Pancreas (tissue), 10 donors: ENCODE results near the gene GDF10. TPM values are rescaled to one million over a fixed set of nuclear protein-coding genes. Genes with fewer than 3 reads are reported as not detected.
A peak's percentile ranks its signal among the peaks of the same experiment; 100 is the strongest.

Experiments used
- ATAC-seq, 4 donors: fragments of 200-7000 bp; cut with Tn5 transposase; one replicate each; pipeline versions ENCODE4 v1.8.0 to v1.9.1; 2020; ENCODE audit warnings: mild to moderate bottlenecking in 4 of 4, moderate library complexity in 4 of 4
- DNase-seq, 6 donors: peaks; one replicate each; pipeline ENCODE4 v3.0.0-alpha.2; 2020
- FAIRE-seq: peaks from 2 replicates; lab custom pipeline; 2012; peaks lifted over from hg19 to GRCh38; lab: Jason Lieb, UNC
- H3K27ac ChIP-seq, 4 donors: fragments of 200-600 bp; sonication (generic); 1 replicate in 3 of 4; 2 replicates in 1 of 4; pipeline versions ENCODE4 v1.5.0 to v1.8.0; 2020
- H3K27me3 ChIP-seq, 4 donors: fragments of 200-600 bp; one replicate each; pipeline ENCODE4 v1.8.0; 2021
- H3K36me3 ChIP-seq, 3 donors: fragments of 200-600 bp; sonication (generic) in 1 of 3; one replicate each; pipeline versions ENCODE4 v1.5.0 to v1.8.0; 2020 to 2021
- H3K4me1 ChIP-seq, 3 donors: fragments of 200-600 bp; one replicate each; pipeline ENCODE4 v1.8.0; 2021
- H3K4me3 ChIP-seq, 4 donors: fragments of 200-600 bp; sonication (generic) in 2 of 4; one replicate each; pipeline versions ENCODE4 v1.5.0 to v1.8.0; 2020 to 2021
- H3K9me3 ChIP-seq, 4 donors: fragments of 200-600 bp; one replicate each; pipeline ENCODE4 v1.8.0; 2021
- WGBS, 2 donors: extraction: QIAGEN DNeasy Blood & Tissue Kit; methylation state at CpG; one replicate each; pipeline ENCODE4 v1.1.7; 2013; 5-methylcytosine and 5-hydroxymethylcytosine counted together
- intact Hi-C, 3 donors: fragments of 100-400 bp; cut with DNase I; formaldehyde crosslinking; loops; one replicate each; pipeline versions ENCODE4 v1.11.1 to v1.14.2; 2022
- polyA plus RNA-seq, 2 donors: library from polyadenylated mRNA; stranded (reverse); fragments of 200-250 nt; gene quantifications; one replicate each; pipeline ENCODE4 v1.2.3, GENCODE V29; 2013
- total RNA-seq, 6 donors: library from RNA; stranded (reverse); fragmentation: NEBNext Ultra II Directional in 4 of 6; extraction: Animal tissue kit (Norgen Biotek cat#: 25700) in 4 of 6; gene quantifications; one replicate each; pipeline versions ENCODE4 v1.2.1 to v1.2.4, GENCODE V29; 2021 to 2023
- TF ChIP-seq, protein P1 (sequence below), 4 donors: fragments of 200-600 bp; sonication (generic) in 3 of 4; IDR thresholded peaks; one replicate each; pipeline versions ENCODE4 v1.5.0 to v1.8.0; 2021; ENCODE audit warnings: antibody characterized with exemption in 4 of 4
- donor health status: healthy with polysubstance abuse.
- donor health status: DM: no; HTN: no; CAD: no; lungs with moderate emphysema.
- donor health status: DM: no; HTN: no; CAD: no.
- donor health status: control.
- donor health status: control.
- donor health status: Bipolar disorder and iron deficiency.
- donor health status: DM: yes; HTN: yes; CAD: no.
- donor health status: DM: no; HTN: no; CAD: no.
- donor health status: DM: no; HTN: no; CAD: no.
- donor health status: DM: yes; HTN: yes; CAD: no.

The GDF10 gene
- total and polyA plus RNA-seq, 8 donors: 2.0 to 13.7 (median 8.8) TPM

GRCh38 chr10:47326306-47326926 is 26.4 kb downstream of the GDF10 start:
- Histone ChIP-seq H3K36me3 (no peaks in the 10 kb centered on the region), H3K4me1 (no peaks in the 10 kb centered on the region), H3K9me3 (no peaks in the 10 kb centered on the region), H3K27ac (no peak overlapping the region), H3K27me3 (no peaks in the 10 kb centered on the region), H3K4me3 (no peak overlapping the region)
- TF ChIP-seq, protein P1, sequence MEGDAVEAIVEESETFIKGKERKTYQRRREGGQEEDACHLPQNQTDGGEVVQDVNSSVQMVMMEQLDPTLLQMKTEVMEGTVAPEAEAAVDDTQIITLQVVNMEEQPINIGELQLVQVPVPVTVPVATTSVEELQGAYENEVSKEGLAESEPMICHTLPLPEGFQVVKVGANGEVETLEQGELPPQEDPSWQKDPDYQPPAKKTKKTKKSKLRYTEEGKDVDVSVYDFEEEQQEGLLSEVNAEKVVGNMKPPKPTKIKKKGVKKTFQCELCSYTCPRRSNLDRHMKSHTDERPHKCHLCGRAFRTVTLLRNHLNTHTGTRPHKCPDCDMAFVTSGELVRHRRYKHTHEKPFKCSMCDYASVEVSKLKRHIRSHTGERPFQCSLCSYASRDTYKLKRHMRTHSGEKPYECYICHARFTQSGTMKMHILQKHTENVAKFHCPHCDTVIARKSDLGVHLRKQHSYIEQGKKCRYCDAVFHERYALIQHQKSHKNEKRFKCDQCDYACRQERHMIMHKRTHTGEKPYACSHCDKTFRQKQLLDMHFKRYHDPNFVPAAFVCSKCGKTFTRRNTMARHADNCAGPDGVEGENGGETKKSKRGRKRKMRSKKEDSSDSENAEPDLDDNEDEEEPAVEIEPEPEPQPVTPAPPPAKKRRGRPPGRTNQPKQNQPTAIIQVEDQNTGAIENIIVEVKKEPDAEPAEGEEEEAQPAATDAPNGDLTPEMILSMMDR (IDR thresholded peaks at IDR 0.05): no peak
- WGBS, 2 donors: 70 to 75% methylated on average over 5 of the region's 5 CpGs
- peak in 1 of 4 donors; percentile 38 for ATAC-seq
- no peak for FAIRE-seq
- intact Hi-C loops: loop anchor here in 1 of 3 donors (10.0 kb wide), 1 partner anchor 292 kb away; no protein-coding TSS in a partner anchor
- no peak for DNase-seq

DNA sequence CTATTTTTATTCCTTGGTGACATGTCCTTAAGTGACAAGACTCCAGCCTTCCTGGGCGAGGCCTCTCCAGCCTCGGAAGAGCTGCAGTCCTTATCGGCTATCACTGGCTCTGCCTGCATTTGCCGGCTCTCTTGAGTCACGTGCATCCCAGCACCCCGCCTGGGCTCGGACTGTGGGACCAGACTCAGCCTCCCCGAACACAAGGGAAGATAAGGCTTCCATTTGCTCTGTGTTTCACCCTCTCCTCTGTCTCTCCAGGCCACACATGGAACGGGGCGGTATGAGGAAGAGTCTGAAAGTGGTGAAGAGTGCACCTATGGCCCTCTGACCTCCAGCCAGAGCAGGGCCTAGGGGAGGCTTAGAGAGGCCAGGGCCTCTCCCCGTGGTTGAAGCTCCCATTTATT is 26.9 kb downstream of the GDF10 start:
- H3K27ac ChIP-seq: no peak overlapping the region
- intact Hi-C loops: loop anchor here in 1 of 3 donors (10.0 kb wide), 1 partner anchor 292 kb away; no protein-coding TSS in a partner anchor
- H3K4me3 ChIP-seq: no peak overlapping the region
- H3K4me1 ChIP-seq: no peaks in the 10 kb centered on the region
- ATAC-seq: no peak
- DNase-seq: no peak
- no peak for FAIRE-seq
- WGBS, 2 donors: 81 to 88% methylated on average over 11 of the region's 11 CpGs
- TF ChIP-seq, protein P1 (IDR thresholded peaks at IDR 0.05): no peak
- no peaks in the 10 kb centered on the region for H3K9me3 ChIP-seq
- H3K27me3 ChIP-seq: no peaks in the 10 kb centered on the region
- H3K36me3 ChIP-seq: no peaks in the 10 kb centered on the region

DNA sequence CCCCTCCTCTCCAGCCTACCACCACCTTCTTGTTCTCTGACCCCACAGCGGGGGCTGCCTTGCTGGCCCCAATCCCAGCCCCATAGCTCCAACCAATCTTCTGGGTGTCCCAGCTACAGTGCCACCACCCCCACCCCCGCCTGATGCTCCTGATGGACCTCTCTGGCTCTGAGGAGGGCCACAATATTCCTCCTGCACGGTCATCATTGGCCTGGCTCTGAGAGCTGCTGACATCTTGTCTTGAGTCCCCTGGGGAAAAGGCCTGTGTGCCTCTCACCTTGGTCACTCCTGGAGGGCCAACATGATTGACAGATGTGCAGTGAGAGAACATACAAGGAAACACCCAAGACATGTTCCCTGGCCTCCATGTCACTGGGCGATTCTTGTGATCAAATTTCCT is 29.9 kb downstream of the GDF10 start:
- TF ChIP-seq, protein P1 (IDR thresholded peaks at IDR 0.05): no peak
- no peaks in the 10 kb centered on the region for H3K9me3 ChIP-seq
- H3K27me3 ChIP-seq: no peaks in the 10 kb centered on the region
- no peak for DNase-seq
- FAIRE-seq: no peak
- no peak overlapping the region for H3K4me3 ChIP-seq
- intact Hi-C loops: loop anchor here in 1 of 3 donors (10.0 kb wide), 1 partner anchor 295 kb away; no protein-coding TSS in a partner anchor
- no peak for ATAC-seq
- H3K4me1 ChIP-seq: no peaks in the 10 kb centered on the region
- 88 to 90% methylated on average over 4 of the region's 4 CpGs for WGBS, 2 donors
- no peak overlapping the region for H3K27ac ChIP-seq
- H3K36me3 ChIP-seq: no peaks in the 10 kb centered on the region

DNA sequence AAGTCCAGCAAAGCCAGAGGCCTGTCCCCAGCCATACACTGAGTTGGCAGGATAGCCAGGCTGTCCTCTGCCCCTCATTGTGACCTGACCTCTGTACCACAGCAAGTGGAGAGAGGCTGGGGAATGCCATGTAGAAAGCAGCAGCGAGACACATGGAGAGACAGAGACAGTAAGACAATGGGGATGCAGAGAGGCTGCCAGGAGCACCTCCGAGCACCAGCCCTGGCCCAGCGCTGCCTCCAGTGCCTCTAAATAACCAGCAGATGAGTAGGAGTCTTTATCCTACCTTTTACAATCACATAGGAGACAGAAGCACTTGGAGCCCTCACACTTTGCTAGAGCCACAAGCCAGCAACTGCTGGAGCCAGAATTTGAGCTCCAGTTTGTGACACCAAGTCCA is 30.4 kb downstream of the GDF10 start:
- intact Hi-C loops: no loop called here
- DNase-seq (no peak), FAIRE-seq (no peak), ATAC-seq (peak in 3 of 4 donors; percentile 6 to 31 (median 18))
- H3K27me3 ChIP-seq: no peaks in the 10 kb centered on the region
- no peak overlapping the region for H3K4me3 ChIP-seq
- TF ChIP-seq, protein P1 (IDR thresholded peaks at IDR 0.05): no peak
- 90% methylated on average over 3 of the region's 3 CpGs for WGBS, 2 donors
- no peaks in the 10 kb centered on the region for H3K36me3 ChIP-seq
- H3K4me1 ChIP-seq: no peaks in the 10 kb centered on the region
- H3K9me3 ChIP-seq: no peaks in the 10 kb centered on the region
- H3K27ac ChIP-seq: no peak overlapping the region

DNA sequence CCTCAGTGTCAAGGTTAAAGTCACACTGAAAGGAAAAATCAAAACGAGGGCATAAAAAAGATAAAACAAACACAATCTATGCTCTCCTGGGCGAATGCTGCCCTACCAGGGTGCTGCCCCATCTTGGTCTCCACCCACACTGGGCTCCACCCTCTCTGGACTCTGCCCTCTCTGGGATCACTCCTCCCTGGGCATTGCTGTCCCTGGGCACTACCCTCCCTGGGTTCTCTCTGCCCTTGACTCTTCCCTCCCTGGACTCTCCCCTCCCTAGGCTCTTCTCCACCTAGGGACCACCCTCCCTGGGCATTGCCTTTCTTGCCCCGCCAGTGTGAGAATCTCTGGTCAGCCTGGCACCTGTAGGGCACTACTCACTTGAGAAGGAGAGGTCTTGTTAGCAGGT is 30.8 kb downstream of the GDF10 start:
- H3K27ac ChIP-seq: no peak overlapping the region
- no peaks in the 10 kb centered on the region for H3K36me3 ChIP-seq
- H3K4me3 ChIP-seq: no peak overlapping the region
- no peaks in the 10 kb centered on the region for H3K27me3 ChIP-seq
- ATAC-seq (peak; percentile 92 to 100 (median 97)), DNase-seq (peak in 4 of 6 donors; percentile 35 to 64 (median 52)), FAIRE-seq (no peak)
- 12 to 24% methylated on average over 3 of the region's 3 CpGs for WGBS, 2 donors
- H3K9me3 ChIP-seq: no peaks in the 10 kb centered on the region
- intact Hi-C loops: no loop called here
- no peaks in the 10 kb centered on the region for H3K4me1 ChIP-seq
- TF ChIP-seq, protein P1 (IDR thresholded peaks at IDR 0.05): no peak
